KBM-7 (cell line): Measurements from ENCODE around the gene KRTCAP2.
A peak's percentile ranks its signal among the peaks of the same experiment; 100 is the strongest.
"Not testable (repeated sequence)": the region's sequence is repeated elsewhere in the genome, so short reads cannot be mapped to it uniquely, and the experiment has no call there.

Experiments used
- DNase-seq: peaks from one replicate; pipeline ENCODE4 v3.0.0-alpha.2; 2015
- in situ Hi-C: fragments of 300-500 bp; cut with MboI; formaldehyde crosslinking; loops from 2 replicates; pipeline ENCODE4 v1.14.3; 2020; ENCODE audit warnings: low sequenced_read_pairs, low pct_unique_long_range_greater_than_20kb, mixed read lengths

The KRTCAP2 gene

GRCh38 chr1:155171836-155172731 lies 1.0 kb downstream of the KRTCAP2 start:
- no peak for DNase-seq
- in situ Hi-C loops, result no loop called here

- DNase-seq, result no peak
- in situ Hi-C loops, result no loop called here
Measured at GRCh38 chr1:155170806-155171205, 2.3 kb downstream of the KRTCAP2 start.

GRCh38 chr1:155170101-155170785 lies 2.9 kb downstream of the KRTCAP2 start:
- in situ Hi-C loops, result no loop called here
- no peak for DNase-seq

DNA sequence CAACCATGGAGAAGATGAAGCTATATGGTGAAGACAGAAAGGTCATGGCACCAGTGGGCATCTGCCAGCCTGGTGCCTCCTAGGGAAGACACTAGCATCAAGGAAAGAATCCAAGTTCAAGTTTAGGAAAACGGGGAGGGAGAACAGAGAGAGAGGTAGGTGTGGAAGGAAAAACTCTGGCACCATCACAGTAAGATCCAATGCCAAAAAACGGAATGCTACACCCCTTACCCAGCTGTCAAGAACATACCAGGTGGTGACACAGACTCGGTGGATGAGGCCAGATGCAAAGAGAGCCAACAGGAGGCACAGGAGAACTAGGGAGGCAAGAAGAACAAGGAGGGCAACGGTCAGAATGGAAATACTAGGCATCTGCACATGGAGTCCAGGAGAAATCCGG lies 3.6 kb downstream of the KRTCAP2 start:
- in situ Hi-C loops, result loop anchor here (10.0 kb wide), 1 partner anchor 85 kb away; no protein-coding TSS in a partner anchor

DNA sequence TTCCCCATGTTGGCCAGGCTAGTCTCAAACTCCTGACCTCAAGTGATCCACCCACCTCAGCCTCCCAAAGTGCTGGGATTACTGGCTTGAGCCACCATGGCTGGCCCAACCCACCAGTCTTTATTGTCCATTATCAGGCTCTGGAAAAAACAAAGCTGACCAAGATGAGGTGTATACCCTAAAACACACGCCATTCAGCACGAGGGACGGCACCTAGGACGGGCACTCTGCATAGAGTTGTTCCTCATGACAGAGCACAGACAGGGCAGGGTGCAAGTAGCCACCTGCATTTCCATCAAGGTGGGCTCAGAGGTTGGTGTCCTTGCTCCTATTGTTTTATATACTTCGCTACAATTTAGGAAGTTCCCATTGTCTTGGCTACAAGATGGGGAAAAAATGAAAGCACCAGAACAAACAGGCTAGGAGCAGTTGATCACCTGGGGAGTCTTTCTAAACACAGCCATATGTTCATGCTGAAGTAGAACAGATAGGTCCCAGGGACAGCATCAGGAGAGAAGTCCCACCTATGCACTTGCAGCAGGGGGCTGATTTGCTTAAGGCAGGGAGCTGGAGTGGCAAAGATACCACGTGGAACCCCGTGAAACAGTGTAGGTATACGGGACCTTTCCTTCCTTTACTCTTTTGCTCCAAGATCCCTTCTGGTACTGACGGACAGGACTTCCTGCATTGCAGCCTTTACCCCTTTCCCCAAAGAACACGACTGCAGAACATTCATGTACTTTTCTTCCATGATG lies 4.5 kb downstream of the KRTCAP2 start:
- no peak for DNase-seq
- in situ Hi-C loops, result loop anchor here (10.0 kb wide), 1 partner anchor 84 kb away; no protein-coding TSS in a partner anchor

More for the DNA sequence above, 3.6 kb downstream of the KRTCAP2 start:
- no peak for DNase-seq

- DNase-seq, result not testable (repeated sequence)
- in situ Hi-C loops, result loop anchor here (10.0 kb wide), 1 partner anchor 83 kb away; no protein-coding TSS in a partner anchor
Measured at GRCh38 chr1:155168105-155168445, 5.0 kb downstream of the KRTCAP2 start.

DNA sequence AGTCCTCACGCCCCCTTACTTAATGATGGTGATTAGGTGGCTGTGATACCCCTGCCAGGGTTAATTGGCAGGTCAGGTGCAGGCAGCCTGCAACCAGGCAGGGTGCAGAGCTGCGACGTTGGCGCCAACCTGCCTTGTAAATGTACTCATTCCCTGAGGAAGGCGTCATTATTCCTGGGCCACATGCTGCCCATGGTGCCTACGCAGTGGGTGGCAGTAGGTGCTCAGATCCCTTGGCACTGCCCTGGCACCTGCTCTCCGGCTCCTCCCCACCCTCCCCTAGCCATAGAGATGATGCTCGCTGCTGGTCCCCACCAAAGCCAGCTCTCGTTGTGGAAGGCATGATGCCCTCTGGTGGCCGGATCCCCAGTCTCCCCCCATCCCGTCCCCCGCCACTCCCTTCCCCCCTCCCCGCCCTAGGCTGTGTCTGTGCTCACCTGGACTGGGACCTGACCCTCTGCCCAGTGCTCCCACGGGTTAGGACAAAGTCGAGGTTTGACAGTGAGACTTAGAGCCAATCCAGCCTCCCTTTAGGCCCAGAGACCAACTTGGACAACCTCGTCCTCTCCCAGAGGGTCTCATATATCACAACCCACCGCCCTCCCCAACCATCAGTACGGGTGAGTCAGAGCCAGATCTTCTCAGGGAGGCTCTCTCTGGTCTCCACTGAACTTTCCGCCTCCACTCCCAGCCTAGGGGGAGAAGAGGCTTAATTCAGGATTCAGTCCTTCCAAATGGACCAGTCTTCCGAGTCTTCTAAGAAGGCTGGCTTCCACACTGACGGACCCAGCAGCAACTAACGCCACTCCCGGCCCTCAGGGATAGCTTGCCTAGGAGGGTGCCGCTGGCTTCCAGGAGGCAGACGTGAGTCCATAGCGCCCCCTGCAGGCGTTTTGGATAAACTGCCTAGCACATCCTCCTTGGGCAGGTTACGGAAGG lies 5.7 kb downstream of the KRTCAP2 start:
- in situ Hi-C loops, result loop anchor here (10.0 kb wide), 1 partner anchor 83 kb away; no protein-coding TSS in a partner anchor
- DNase-seq, result peak; percentile 91

DNA sequence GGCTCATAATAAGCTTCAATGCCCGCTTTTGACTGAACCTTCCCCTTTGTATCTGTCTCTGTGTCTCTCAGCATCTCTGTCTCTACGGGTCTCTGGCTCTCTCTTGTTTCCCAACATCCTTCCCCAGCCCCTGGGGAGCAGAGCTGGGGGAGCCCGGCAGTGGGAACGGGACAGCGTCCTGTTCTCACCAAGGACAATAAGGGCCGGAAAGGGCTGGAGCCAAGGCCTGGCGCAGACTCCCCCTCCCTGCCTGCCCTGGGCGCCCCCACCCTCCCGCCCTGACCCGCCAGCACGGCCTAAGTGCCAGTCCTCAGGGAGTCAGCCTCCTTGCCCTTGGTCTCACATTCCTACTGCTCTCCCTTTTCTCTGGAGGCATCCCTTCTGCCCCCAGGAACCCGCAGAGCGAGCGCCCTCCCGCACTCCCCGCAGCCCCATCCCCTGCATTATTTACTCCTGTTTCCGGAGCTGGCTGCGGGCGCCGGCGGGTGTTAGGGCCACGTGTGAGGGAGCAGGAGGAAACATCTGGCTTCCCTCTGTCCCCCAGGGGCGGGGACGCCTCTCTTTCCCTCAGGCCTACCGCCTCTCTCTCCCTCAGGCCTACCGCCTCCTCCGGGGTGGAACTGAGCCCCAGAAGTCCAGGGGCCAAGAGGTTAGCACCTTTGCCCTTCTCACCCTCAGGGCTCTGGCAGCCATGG lies 6.5 kb downstream of the KRTCAP2 start:
- DNase-seq, result peak; percentile 93
- in situ Hi-C loops, result loop anchor here (10.0 kb wide), 1 partner anchor 82 kb away; no protein-coding TSS in a partner anchor

GRCh38 chr1:155166051-155166470 lies 7.0 kb downstream of the KRTCAP2 start:
- no peak for DNase-seq
- in situ Hi-C loops, result loop anchor here (10.0 kb wide), 1 partner anchor 81 kb away; no protein-coding TSS in a partner anchor

DNA sequence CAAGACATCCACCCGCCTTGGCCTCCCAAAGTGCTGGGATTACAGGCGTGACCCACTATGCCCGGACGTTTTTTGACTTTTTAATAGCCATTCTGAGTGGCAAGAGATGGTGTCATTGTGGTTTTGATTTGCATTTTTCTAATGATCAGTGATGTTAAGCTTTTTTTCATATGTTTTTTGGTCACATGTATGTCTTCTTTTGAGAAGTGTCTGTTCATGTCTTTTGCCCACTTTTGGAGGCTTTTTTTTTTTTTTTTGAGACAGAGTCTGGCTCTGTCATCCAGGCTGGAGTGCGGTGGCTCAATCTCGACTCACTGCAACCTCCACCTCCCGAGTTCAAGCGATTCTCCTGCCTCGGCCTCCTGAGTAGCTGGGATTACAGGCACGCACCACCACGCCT lies 8.5 kb downstream of the KRTCAP2 start:
- in situ Hi-C loops, result loop anchor here (10.0 kb wide), 1 partner anchor 80 kb away; no protein-coding TSS in a partner anchor
- not testable (repeated sequence) for DNase-seq

DNA sequence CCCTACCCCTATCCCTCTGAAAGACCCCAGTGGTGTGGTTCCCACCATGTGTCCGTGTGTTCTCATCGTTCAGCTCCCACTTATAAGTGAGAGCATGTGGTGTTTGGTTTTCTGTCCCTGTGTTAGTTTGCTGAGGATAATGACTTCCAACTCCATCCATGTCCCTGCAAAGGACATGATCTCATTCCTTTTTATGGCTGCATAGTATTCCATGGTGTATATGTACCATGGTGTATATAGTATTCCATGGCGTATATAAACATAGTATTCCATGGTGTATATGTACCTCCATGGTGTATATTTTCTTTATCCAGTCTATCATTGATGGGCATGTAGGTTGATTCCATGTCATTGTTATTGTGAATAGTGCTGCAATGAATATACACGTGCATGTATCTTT lies 9.3 kb downstream of the KRTCAP2 start:
- in situ Hi-C loops, result loop anchor here (10.0 kb wide), 1 partner anchor 79 kb away; no protein-coding TSS in a partner anchor
- not testable (repeated sequence) for DNase-seq

GRCh38 chr1:155162631-155163030 lies 10.5 kb downstream of the KRTCAP2 start:
- DNase-seq, result not testable (repeated sequence)
- in situ Hi-C loops, result loop anchor here (10.0 kb wide), 1 partner anchor 78 kb away; no protein-coding TSS in a partner anchor

DNA sequence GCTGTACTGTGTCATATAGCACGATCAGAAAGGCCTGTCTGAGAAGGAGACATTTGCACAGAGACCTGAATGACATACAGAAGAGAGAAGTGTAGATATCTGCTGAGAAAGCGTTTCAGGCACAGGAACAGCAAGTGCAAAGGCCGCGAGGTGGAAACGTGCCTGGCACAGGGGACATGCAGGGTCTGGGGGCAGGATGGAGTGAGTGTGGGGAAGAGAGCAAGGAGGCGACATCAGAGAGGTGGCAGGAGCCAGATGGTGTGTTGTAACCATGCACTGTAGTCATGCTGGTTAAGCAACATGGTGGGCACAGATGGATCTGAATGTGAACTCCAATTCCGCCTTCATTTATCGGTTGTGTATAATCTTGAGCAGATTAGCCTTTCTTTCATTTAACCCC lies 13.0 kb downstream of the KRTCAP2 start:
- no peak for DNase-seq
- in situ Hi-C loops, result loop anchor here (10.0 kb wide), 1 partner anchor 75 kb away; no protein-coding TSS in a partner anchor

- in situ Hi-C loops, result no loop called here
- DNase-seq, result no peak
Measured at GRCh38 chr1:155158991-155159390, 14.1 kb downstream of the KRTCAP2 start.

DNA sequence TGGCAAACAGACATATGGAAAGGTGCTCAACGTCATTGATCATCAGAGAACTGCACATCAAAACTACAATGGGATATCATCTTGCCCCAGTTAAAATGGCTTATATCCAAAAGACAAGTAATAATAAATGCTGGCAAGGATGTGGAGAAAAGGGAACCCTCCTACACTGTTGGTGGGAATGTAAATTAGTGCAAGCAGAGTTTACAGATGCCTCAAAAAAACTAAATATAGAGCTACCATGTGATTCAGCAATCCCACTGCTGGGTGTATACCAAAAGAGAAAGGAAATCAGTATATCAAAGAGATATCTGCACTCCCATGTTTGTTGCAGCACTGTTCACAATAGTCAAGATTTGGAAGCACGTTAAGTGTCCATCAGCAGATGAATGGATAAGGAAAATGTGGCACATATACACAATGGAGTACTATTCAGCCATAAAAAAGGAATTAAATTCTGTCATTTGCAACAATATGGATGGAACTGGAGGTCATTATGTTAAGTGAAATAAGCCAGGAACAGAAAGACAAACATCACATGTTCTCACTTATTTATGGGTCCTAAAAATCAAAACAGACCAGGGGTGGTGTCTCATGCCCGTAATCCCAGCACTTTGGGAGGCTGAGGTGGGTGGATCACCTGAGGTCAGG lies 17.0 kb downstream of the KRTCAP2 start:
- in situ Hi-C loops, DNase-seq: not testable (repeated sequence)

GRCh38 chr1:155145491-155145890 lies 27.6 kb downstream of the KRTCAP2 start:
- DNase-seq, result no peak
- in situ Hi-C loops, result no loop called here

DNA sequence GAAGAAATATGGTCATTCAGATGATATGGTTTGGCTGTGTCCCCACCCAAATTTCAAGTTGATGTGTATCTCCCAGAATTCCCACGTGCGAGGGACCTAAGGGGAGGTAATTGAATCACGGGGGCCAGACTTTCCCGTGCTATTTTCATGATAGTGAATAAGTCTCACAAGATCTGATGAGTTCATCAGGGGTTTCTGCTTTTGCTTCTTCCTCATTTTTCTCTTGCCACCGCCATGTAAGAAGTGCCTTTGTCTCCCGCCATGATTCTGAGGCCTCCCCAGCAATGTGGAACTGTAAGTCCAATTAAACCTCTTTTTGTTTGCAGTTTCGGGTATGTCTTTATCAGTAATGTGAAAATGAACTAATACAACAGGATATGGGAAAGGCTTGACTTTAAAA lies 31.4 kb downstream of the KRTCAP2 start:
- in situ Hi-C loops, result no loop called here
- no peak for DNase-seq
